Osteocyte (in vitro differentiated cells): Measurements from ENCODE around the gene FOXS1. TPM values are rescaled to one million over a fixed set of nuclear protein-coding genes. Genes with fewer than 3 reads are reported as not detected.
A peak's percentile ranks its signal among the peaks of the same experiment; 100 is the strongest.

Experiments used
- DNase-seq: peaks from one replicate; pipeline ENCODE4 v3.0.0; 2021; ENCODE audit warnings: mixed read lengths; ENCODE audit not compliant: unreplicated experiment; ENCODE audit errors: extremely low spot score
- H3K27ac Mint-ChIP-seq: one replicate; pipeline ENCODE4 v1.8.0; 2021; ENCODE audit warnings: mild to moderate bottlenecking, mixed read lengths; ENCODE audit not compliant: unreplicated experiment
- H3K27me3 Mint-ChIP-seq: one replicate; pipeline ENCODE4 v1.8.0; 2021; ENCODE audit warnings: mixed read lengths; ENCODE audit not compliant: unreplicated experiment
- H3K36me3 Mint-ChIP-seq: one replicate; pipeline ENCODE4 v1.8.0; 2021; ENCODE audit warnings: mixed read lengths; ENCODE audit not compliant: unreplicated experiment
- H3K4me1 Mint-ChIP-seq: one replicate; pipeline ENCODE4 v1.8.0; 2021; ENCODE audit warnings: mixed read lengths; ENCODE audit not compliant: unreplicated experiment
- H3K4me3 Mint-ChIP-seq: one replicate; pipeline ENCODE4 v1.8.0; 2021; ENCODE audit warnings: mild to moderate bottlenecking, moderate library complexity, mixed read lengths; ENCODE audit not compliant: unreplicated experiment
- H3K9me3 Mint-ChIP-seq: one replicate; pipeline ENCODE4 v1.8.0; 2021; ENCODE audit warnings: mixed read lengths; ENCODE audit not compliant: unreplicated experiment
- CTCF ChIP-seq: fragments of 200-600 bp; sonication (generic); IDR thresholded peaks from 2 replicates; pipeline ENCODE4 v1.5.0; 2021; ENCODE audit warnings: antibody characterized with exemption, mild to moderate bottlenecking, moderate library complexity
- total RNA-seq: library from RNA; stranded (reverse); gene quantifications from 2 replicates; pipeline ENCODE4 v1.2.1, GENCODE V29; 2021

Gene FOXS1
- total RNA-seq, 1 donor from 2014 or later, result 11.8 TPM

GRCh38 chr20:31835977-31836852, 9.2 kb downstream of the FOXS1 start:
- Mint-ChIP-seq H3K36me3 (no peaks in the 10 kb centered on the region), H3K4me3 (no peak overlapping the region), H3K27me3 (no peaks in the 10 kb centered on the region), H3K4me1 (peaks cover 12% of the 10 kb centered on the region), H3K9me3 (no peaks in the 10 kb centered on the region), H3K27ac (no peak overlapping the region)
- peak; percentile 93 for DNase-seq
- no peak for TF ChIP-seq CTCF

- H3K4me3 Mint-ChIP-seq, result no peak overlapping the region
- no peaks in the 10 kb centered on the region for H3K36me3 Mint-ChIP-seq
- H3K27me3 Mint-ChIP-seq, result no peaks in the 10 kb centered on the region
- no peak for TF ChIP-seq CTCF
- no peak overlapping the region for H3K27ac Mint-ChIP-seq
- DNase-seq, result no peak
- H3K9me3 Mint-ChIP-seq, result no peaks in the 10 kb centered on the region
- H3K4me1 Mint-ChIP-seq, result peaks cover 5% of the 10 kb centered on the region
These were observed 9.8 kb downstream of the FOXS1 start for GRCh38 chr20:31835554-31835953.

GRCh38 chr20:31833931-31834521, 11.4 kb downstream of the FOXS1 start:
- H3K27me3 Mint-ChIP-seq, result no peaks in the 10 kb centered on the region
- no peak overlapping the region for H3K27ac Mint-ChIP-seq
- peaks cover 3% of the 10 kb centered on the region for H3K4me1 Mint-ChIP-seq
- H3K9me3 Mint-ChIP-seq, result no peaks in the 10 kb centered on the region
- no peaks in the 10 kb centered on the region for H3K36me3 Mint-ChIP-seq
- DNase-seq, result no peak
- TF ChIP-seq CTCF, result no peak
- no peak overlapping the region for H3K4me3 Mint-ChIP-seq

- Mint-ChIP-seq H3K4me3 (no peak overlapping the region), H3K9me3 (no peaks in the 10 kb centered on the region), H3K27ac (no peak overlapping the region), H3K4me1 (peaks cover 3% of the 10 kb centered on the region), H3K27me3 (no peaks in the 10 kb centered on the region), H3K36me3 (no peaks in the 10 kb centered on the region)
- no peak for DNase-seq
- TF ChIP-seq CTCF, result peak; percentile 85
These were observed 12.1 kb downstream of the FOXS1 start for GRCh38 chr20:31833130-31833930.
